Progenitor cell of endocrine pancreas (in vitro differentiated cells): ENCODE results near the gene GP1BA. TPM values are rescaled to one million over a fixed set of nuclear protein-coding genes. Genes with fewer than 3 reads are reported as not detected.

Source experiments
- DNase-seq: peaks from one replicate; pipeline ENCODE4 v3.0.0; 2021; ENCODE audit warnings: low spot score; ENCODE audit not compliant: unreplicated experiment
- H3K27ac Mint-ChIP-seq: 2 replicates; pipeline ENCODE4 v1.8.0; 2021; ENCODE audit warnings: mild to moderate bottlenecking, moderate library complexity, mixed read lengths
- H3K27me3 Mint-ChIP-seq: 2 replicates; pipeline ENCODE4 v1.8.0; 2021; ENCODE audit warnings: mixed read lengths
- H3K36me3 Mint-ChIP-seq: 2 replicates; pipeline ENCODE4 v1.8.0; 2022; ENCODE audit warnings: mixed read lengths; ENCODE audit not compliant: insufficient read depth
- H3K4me1 Mint-ChIP-seq: 2 replicates; pipeline ENCODE4 v1.8.0; 2021; ENCODE audit warnings: low read depth, mixed read lengths
- H3K4me3 Mint-ChIP-seq: 2 replicates; pipeline ENCODE4 v1.8.0; 2021; ENCODE audit warnings: low read depth, mild to moderate bottlenecking, moderate library complexity, mixed read lengths
- H3K9me3 Mint-ChIP-seq: 2 replicates; pipeline ENCODE4 v1.8.0; 2021; ENCODE audit warnings: low read depth, mixed read lengths
- CTCF ChIP-seq: fragments of 200-600 bp; sonication (generic); IDR thresholded peaks from one replicate; pipeline ENCODE4 v1.5.0; 2021; ENCODE audit warnings: antibody characterized with exemption, mild to moderate bottlenecking; ENCODE audit not compliant: unreplicated experiment
- total RNA-seq: library from RNA; stranded (reverse); gene quantifications from 2 replicates; pipeline ENCODE4 v1.2.1, GENCODE V29; 2021

GP1BA gene
- total RNA-seq, 1 donor from 2014 or later: not detected

DNA sequence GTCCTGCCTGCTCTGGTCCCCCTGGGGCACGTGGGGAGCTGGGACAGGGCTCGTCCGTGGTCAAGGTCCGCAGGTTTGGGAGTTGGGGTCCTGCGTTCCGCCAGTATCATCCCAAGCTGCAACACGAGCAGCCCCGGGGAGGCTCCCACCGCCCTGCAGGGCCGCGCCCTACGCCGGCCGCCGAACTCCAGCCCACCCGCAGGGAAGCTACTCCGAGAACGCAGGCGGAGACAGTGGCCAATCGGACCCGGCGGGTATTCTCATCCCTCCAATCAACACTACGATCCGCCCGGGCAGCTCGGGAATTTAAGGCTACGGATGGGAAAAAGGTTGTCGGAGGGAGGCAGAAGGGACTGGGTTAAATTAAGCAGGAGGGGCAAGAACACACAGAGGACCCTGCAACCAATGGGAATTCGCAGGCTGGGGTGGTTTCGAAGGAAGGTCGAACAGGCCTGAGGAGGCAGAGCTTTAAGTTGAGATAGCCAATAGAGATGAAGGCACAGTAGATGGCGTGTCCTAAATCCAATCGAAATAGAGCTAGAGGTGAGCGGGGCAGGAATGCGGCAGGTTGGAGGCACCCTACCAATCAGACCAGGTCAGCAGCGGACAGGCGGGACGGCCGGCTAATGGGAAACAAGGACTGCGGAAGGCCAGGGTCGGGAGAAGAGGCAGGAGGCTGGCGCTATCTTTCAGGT, 34.9 kb downstream of the GP1BA start:
- Mint-ChIP-seq H3K36me3 (peaks cover 13% of the 10 kb centered on the region), H3K27me3 (no peaks in the 10 kb centered on the region), H3K9me3 (no peaks in the 10 kb centered on the region), H3K4me3 (no peak overlapping the region), H3K4me1 (peaks cover 23% of the 10 kb centered on the region), H3K27ac (no peak overlapping the region)
- peak; percentile 91 for DNase-seq
- TF ChIP-seq CTCF: no peak

- Mint-ChIP-seq H3K4me1 (peaks cover 23% of the 10 kb centered on the region), H3K27ac (no peak within 1 kb of the TSS), H3K4me3 (no peak within 1 kb of the TSS), H3K9me3 (no peaks in the 10 kb centered on the region), H3K36me3 (peaks cover 13% of the 10 kb centered on the region), H3K27me3 (no peaks in the 10 kb centered on the region)
- peak; percentile 94 for DNase-seq
- TF ChIP-seq CTCF: no peak
These were observed 35.7 kb downstream of the GP1BA start, which contains the start of gene SPAG7 for GRCh38 chr17:4967539-4968485. Gene SPAG7 (minus strand): TSS chr17:4967817. CDS start chr17:4967804, 13 bp downstream.

- peak; percentile 28 for DNase-seq
- Mint-ChIP-seq H3K27me3 (no peaks in the 10 kb centered on the region), H3K36me3 (peaks cover 15% of the 10 kb centered on the region), H3K4me3 (no peak overlapping the region), H3K27ac (no peak overlapping the region), H3K4me1 (peaks cover 23% of the 10 kb centered on the region), H3K9me3 (no peaks in the 10 kb centered on the region)
- no peak for TF ChIP-seq CTCF
These were observed 36.5 kb downstream of the GP1BA start for GRCh38 chr17:4968486-4969046.

- Mint-ChIP-seq H3K4me3 (no peak overlapping the region), H3K27ac (no peak overlapping the region), H3K36me3 (peaks cover 17% of the 10 kb centered on the region), H3K9me3 (no peaks in the 10 kb centered on the region), H3K27me3 (no peaks in the 10 kb centered on the region), H3K4me1 (peaks cover 23% of the 10 kb centered on the region)
- no peak for TF ChIP-seq CTCF
- DNase-seq: no peak
These were observed 37.0 kb downstream of the GP1BA start for GRCh38 chr17:4969047-4969550.
